IMR-90 (cell line): ENCODE measurements around the gene PROM2. TPM values are rescaled to one million over a fixed set of nuclear protein-coding genes. Genes with fewer than 3 reads are reported as not detected.

ENCODE experiments used
- ATAC-seq: fragments of 200-7000 bp; cut with Tn5 transposase; 2 replicates; pipeline ENCODE4 v1.9.1; 2020; ENCODE audit warnings: low read depth, mild to moderate bottlenecking, moderate library complexity
- BruUV-seq: library from RNA; stranded (reverse); fragments of 400-500 nt; replicated peaks from 2 replicates; lab custom pipeline; 2021; lab: Mats Ljungman, UMichigan
- CTCF ChIA-PET: fragments of 300-600 bp; formaldehyde crosslinking; extraction: SDS; loops from one replicate; lab custom pipeline; 2021; ENCODE audit warnings: antibody characterized with exemption; lab: Yijun Ruan, JAX
- POLR2A ChIA-PET: fragments of 300-600 bp; sonication (Branson Sonifier 250); formaldehyde crosslinking; loops from one replicate; lab custom pipeline; 2022; ENCODE audit warnings: antibody characterized with exemption; ENCODE audit not compliant: unreplicated experiment; lab: Charles Lee
- DNase-seq: peaks from one replicate; pipeline ENCODE4 v3.0.0; 2013
- H2AFZ ChIP-seq: replicated peaks from 2 replicates; pipeline ENCODE3; 2013; ENCODE audit warnings: low read length, mild to moderate bottlenecking; ENCODE audit not compliant: poor library complexity
- H2AK5ac ChIP-seq: 2 replicates; pipeline ENCODE4 v1.6.1; 2013; ENCODE audit warnings: low read depth, low read length, inconsistent platforms
- H2AK9ac ChIP-seq: replicated peaks from 2 replicates; pipeline ENCODE3; 2013; ENCODE audit warnings: mild to moderate bottlenecking, low read depth, low read length, moderate library complexity; ENCODE audit not compliant: poor library complexity
- H2BK120ac ChIP-seq: 2 replicates; pipeline ENCODE4 v1.6.1; 2013; ENCODE audit warnings: low read depth, low read length, inconsistent platforms
- H2BK15ac ChIP-seq: 3 replicates; pipeline ENCODE4 v1.6.1; 2013; ENCODE audit warnings: low read depth, low read length, inconsistent platforms
- H2BK20ac ChIP-seq: 2 replicates; pipeline ENCODE4 v1.6.1; 2013; ENCODE audit warnings: low read depth, mild to moderate bottlenecking, inconsistent platforms, low read length, moderate library complexity
- H2BK5ac ChIP-seq: 2 replicates; pipeline ENCODE4 v1.6.1; 2013; ENCODE audit warnings: mild to moderate bottlenecking, low read depth, low read length, inconsistent platforms; ENCODE audit not compliant: poor library complexity, severe bottlenecking
- H3K14ac ChIP-seq: replicated peaks from 2 replicates; pipeline ENCODE4 v1.6.1; 2013; ENCODE audit warnings: low read depth, low read length, inconsistent platforms
- H3K18ac ChIP-seq: 2 replicates; pipeline ENCODE4 v1.6.1; 2013; ENCODE audit warnings: low read depth, low read length, control low read depth
- H3K23ac ChIP-seq: 2 replicates; pipeline ENCODE4 v1.6.1; 2013; ENCODE audit warnings: low read depth, low read length, inconsistent platforms
- H3K27ac ChIP-seq: 2 replicates; pipeline ENCODE4 v1.5.1; 2013; ENCODE audit warnings: mild to moderate bottlenecking, control low read depth, low read length; ENCODE audit not compliant: insufficient read depth
- H3K27me3 ChIP-seq: 2 replicates; pipeline ENCODE4 v1.6.1; 2013; ENCODE audit warnings: low read length; ENCODE audit not compliant: control insufficient read depth, insufficient read depth
- H3K36me3 ChIP-seq: 2 replicates; pipeline ENCODE4 v1.6.1; 2013; ENCODE audit warnings: low read length, mixed read lengths; ENCODE audit not compliant: control insufficient read depth, insufficient read depth
- H3K4ac ChIP-seq: 2 replicates; pipeline ENCODE4 v1.6.1; 2013; ENCODE audit warnings: low read depth, low read length, inconsistent platforms
- H3K4me1 ChIP-seq: 2 replicates; pipeline ENCODE4 v1.6.1; 2013; ENCODE audit warnings: low read length, mixed read lengths; ENCODE audit not compliant: control insufficient read depth, insufficient read depth
- H3K4me2 ChIP-seq: 2 replicates; pipeline ENCODE4 v1.6.1; 2013; ENCODE audit warnings: low read depth, mild to moderate bottlenecking, control low read depth, low read length, moderate library complexity
- H3K4me3 ChIP-seq: 2 replicates; pipeline ENCODE4 v1.5.1; 2013; ENCODE audit warnings: low read depth, mild to moderate bottlenecking, control low read depth, low read length, moderate library complexity; ENCODE audit not compliant: insufficient read depth
- H3K56ac ChIP-seq: 2 replicates; pipeline ENCODE4 v1.6.1; 2013; ENCODE audit warnings: low read length, inconsistent platforms; ENCODE audit not compliant: insufficient read depth; ENCODE audit errors: extremely low read depth
- H3K79me1 ChIP-seq, 2 experiments: 2 replicates each; pipeline ENCODE4 v1.6.1; 2013; ENCODE audit warnings: low read length in 2 of 2, inconsistent platforms in 1 of 2, low read depth in 1 of 2
- H3K9ac ChIP-seq: 2 replicates; pipeline ENCODE4 v1.6.1; 2013; ENCODE audit warnings: low read depth, low read length, control low read depth
- H3K9me1 ChIP-seq: 2 replicates; pipeline ENCODE4 v1.6.1; 2013; ENCODE audit warnings: low read length, inconsistent platforms; ENCODE audit not compliant: insufficient read depth
- H3K9me3 ChIP-seq: 2 replicates; pipeline ENCODE4 v1.6.1; 2013; ENCODE audit warnings: low read length; ENCODE audit not compliant: control insufficient read depth, insufficient read depth
- H4K20me1 ChIP-seq: 2 replicates; pipeline ENCODE4 v1.6.1; 2013; ENCODE audit warnings: low read length, inconsistent platforms; ENCODE audit not compliant: insufficient read depth
- H4K5ac ChIP-seq: 2 replicates; pipeline ENCODE4 v1.6.1; 2013; ENCODE audit warnings: mild to moderate bottlenecking, low read depth, low read length, control low read depth
- H4K8ac ChIP-seq, 2 experiments: 2 replicates each; pipeline ENCODE4 v1.6.1; 2013; ENCODE audit warnings: low read depth in 2 of 2, low read length in 2 of 2, control low read depth in 1 of 2, inconsistent platforms in 1 of 2
- H4K91ac ChIP-seq: 2 replicates; pipeline ENCODE4 v1.6.1; 2013; ENCODE audit warnings: low read depth, low read length, inconsistent platforms; ENCODE audit not compliant: insufficient read depth
- CHD1 ChIP-seq: IDR thresholded peaks from 2 replicates; pipeline ENCODE4 v1.6.1; 2012; ENCODE audit warnings: low read depth, low read length, improper control_type of control experiment
- MAFK ChIP-seq: IDR thresholded peaks from 2 replicates; pipeline ENCODE4 v1.6.1; 2012; ENCODE audit warnings: low read depth, low read length, improper control_type of control experiment
- RFX5 ChIP-seq: IDR thresholded peaks from 2 replicates; pipeline ENCODE4 v1.8.0; 2012; ENCODE audit warnings: low read depth, mild to moderate bottlenecking, low read length, moderate library complexity
- WGBS, 2 experiments: methylation state at CpG; one replicate each; pipeline versions ENCODE4 v1.1.5 to v1.1.7; 2013; ENCODE audit warnings: missing lambda C conversion rate in 2 of 2; ENCODE audit not compliant: insufficient read length in 1 of 2; ENCODE audit errors: extremely low coverage in 2 of 2; 5-methylcytosine and 5-hydroxymethylcytosine counted together
- dilution Hi-C: fragments of 300-500 bp; cut with HindIII; formaldehyde crosslinking; loops from one replicate; pipeline ENCODE4 v1.14.3; 2018; ENCODE audit warnings: low sequenced_read_pairs; ENCODE audit not compliant: unreplicated experiment
- in situ Hi-C: fragments of 300-500 bp; cut with MboI; formaldehyde crosslinking; loops from 3 replicates; pipeline ENCODE4 v1.14.3; 2019; ENCODE audit warnings: low sequenced_read_pairs, inconsistent platforms, mixed read lengths
- intact Hi-C: fragments of 100-400 bp; cut with micrococcal nuclease; formaldehyde crosslinking; loops from 2 replicates; pipeline ENCODE4 v1.10.0; 2022
- polyA plus RNA-seq, 3 experiments: library from polyadenylated mRNA; depleted of rRNA; stranded (reverse); fragments of >200 nt; gene quantifications; 2 replicates each; pipeline ENCODE4 v1.2.3, GENCODE V29; 2012; ENCODE audit warnings: low replicate concordance in 1 of 3
- total RNA-seq: library from RNA; depleted of rRNA; stranded (reverse); fragments of >200 nt; gene quantifications from 2 replicates; pipeline ENCODE4 v1.2.3, GENCODE V29; 2012

The PROM2 gene
- total and polyA plus RNA-seq, 2 of the 4 experiments (the other 2 are of a cell fraction): 0.26 TPM; not detected in 1

DNA sequence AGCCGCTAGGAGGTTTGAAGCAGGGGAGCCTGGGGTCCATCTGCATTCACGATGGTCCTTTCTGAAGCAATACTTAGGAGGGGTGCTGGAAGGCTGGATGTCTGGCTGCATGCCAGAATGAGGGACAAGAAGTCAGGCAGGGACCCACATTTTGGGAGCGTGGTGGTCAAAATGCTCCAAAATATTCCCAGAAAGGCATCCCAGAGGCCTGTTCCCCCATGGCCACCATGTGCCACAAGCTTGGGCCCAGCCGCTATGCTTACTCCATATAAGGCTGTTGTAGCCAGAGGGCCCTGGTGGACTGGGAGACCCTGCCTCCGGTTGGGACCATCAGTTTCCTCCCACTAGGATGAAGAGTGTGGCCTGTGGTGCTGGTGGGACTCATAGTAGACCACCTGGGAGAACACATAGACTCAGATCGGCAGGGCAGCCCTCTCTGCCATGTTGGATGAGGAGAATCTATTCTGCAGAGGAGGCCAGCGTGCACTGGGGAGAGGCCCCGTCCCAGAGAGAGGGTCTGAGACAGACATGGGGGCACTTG is 3.6 kb upstream of the PROM2 start:
- Histone ChIP-seq H2BK5ac (no peak overlapping the region), H3K4me3 (no peak overlapping the region), H2AK9ac (no peak overlapping the region), H3K9ac (no peak overlapping the region), H3K36me3 (no peaks in the 10 kb centered on the region), H3K18ac (no peak overlapping the region), H4K20me1 (no peaks in the 10 kb centered on the region), H4K5ac (no peak overlapping the region), H2BK15ac (no peak overlapping the region), H3K9me1 (no peaks in the 10 kb centered on the region), H2BK20ac (no peak overlapping the region), H3K27ac (no peak overlapping the region), H3K79me1 (no peaks in the 10 kb centered on the region), H3K4me2 (no peak overlapping the region), H2AK5ac (no peak overlapping the region), H2AFZ (no peak overlapping the region), H3K27me3 (peaks cover 2% of the 10 kb centered on the region; the same call in 1 of the 2 replicates), H3K23ac (no peak overlapping the region), H3K4me1 (no peaks in the 10 kb centered on the region), H3K4ac (no peak overlapping the region), H3K56ac (no peak overlapping the region), H3K14ac (no peak overlapping the region), H4K91ac (no peak overlapping the region), H4K8ac (no peak overlapping the region), H3K9me3 (0 out of 2 replicates have a peak, but pooled peaks cover 2% of the 10 kb centered on the region), H2BK120ac (no peak overlapping the region)
- DNase-seq (no peak), ATAC-seq (no peak)
- in situ Hi-C loops: no loop called here
- no peak for TF ChIP-seq CHD1
- TF ChIP-seq RFX5: no peak
- TF ChIP-seq MAFK: no peak
- ChIA-PET POLR2A (no interaction called here), CTCF (no interaction called here)
- 80% methylated on average over 1 of the region's 8 CpGs; no CpG with 5 or more reads in 1 of the 2 experiments for WGBS, 2 experiments
- dilution Hi-C loops: no loop called here
- intact Hi-C loops: no loop called here
- no TSS peak for BruUV-seq
